ENCODE measurements around the gene RNF141. TPM values are rescaled to one million over a fixed set of nuclear protein-coding genes. Genes with fewer than 3 reads are reported as not detected.

The RNF141 gene
- total and polyA plus RNA-seq, 2 of the 13 experiments (the other 11 are each of a cell fraction or from before 2014, with no cell fraction given), result 9.3 to 22.4 TPM

GRCh38 chr11:10564030-10564429, 23.0 kb upstream of the RNF141 start (continued):
- TF ChIP-seq HNRNPLL (IDR thresholded peaks at IDR 0.05; ENCODE audit: low read depth, low read length, poor library complexity, severe bottlenecking), result no peak

- FAIRE-seq, result no peak
- DNase-seq (ENCODE audit: low spot score), result no peak
- ATAC-seq, result no peak
- no peak overlapping the region for H3K27ac ChIP-seq (ENCODE audit: extremely low read length, insufficient read depth, low read length)
- no peak overlapping the region for H2AFZ ChIP-seq (ENCODE audit: low read length)
- no peaks in the 10 kb centered on the region for H4K20me1 ChIP-seq (ENCODE audit: insufficient read depth, low read length)
- H3K4me3 ChIP-seq (replicated peaks in 1 of 3; ENCODE audit: insufficient read depth in 1 of 3, low read depth in 2 of 3, low read length in 3 of 3), result no peak overlapping the region
- POLR2A ChIA-PET, result no interaction called here
- TF ChIP-seq ZNF609 (CRISPR knock-in tag; IDR thresholded peaks at IDR 0.05; ENCODE audit: borderline replicate concordance) (no peak), SP4 (CRISPR knock-in tag; IDR thresholded peaks at IDR 0.05) (no peak), STAG1 (CRISPR knock-in tag; IDR thresholded peaks at IDR 0.05) (no peak), TBX3 (IDR thresholded peaks at IDR 0.05; ENCODE audit: borderline replicate concordance) (no peak), ZNF652 (CRISPR knock-in tag; IDR thresholded peaks at IDR 0.05; ENCODE audit: borderline replicate concordance, low read depth) (no peak), SRSF9 (IDR thresholded peaks at IDR 0.05; ENCODE audit: borderline replicate concordance, insufficient read depth, low read depth, low read length, poor library complexity, severe bottlenecking) (no peak), ZNF770 (CRISPR knock-in tag; IDR thresholded peaks at IDR 0.05) (no peak), PRDM4 (CRISPR knock-in tag; IDR thresholded peaks at IDR 0.05; ENCODE audit: borderline replicate concordance) (no peak), ZNF883 (CRISPR knock-in tag; IDR thresholded peaks at IDR 0.05; ENCODE audit: not compliant biosample characterization) (no peak), SP2 (CRISPR knock-in tag; IDR thresholded peaks at IDR 0.05) (no peak), ZFX (CRISPR knock-in tag; IDR thresholded peaks at IDR 0.05; ENCODE audit: low read depth) (no peak), ZSCAN30 (CRISPR knock-in tag; IDR thresholded peaks at IDR 0.05) (no peak)
- no peak overlapping the region for H3K9ac ChIP-seq (ENCODE audit: insufficient read depth, low read depth, low read length)
- H3K4me1 ChIP-seq (ENCODE audit: insufficient read depth, low read length), result no peaks in the 10 kb centered on the region
- in situ Hi-C loops (cut with HindIII; ENCODE audit: extremely low pct_ligation_motif_present, low pct_unique_long_range_greater_than_20kb), result no loop called here
- no peak overlapping the region for H3K4me2 ChIP-seq (ENCODE audit: low read depth, low read length)
- intact Hi-C loops (cut with micrococcal nuclease; ENCODE audit: unreplicated experiment), result no loop called here
- CTCF ChIA-PET (ENCODE audit: low intra/inter-chr PET ratio, low total read pairs), result no interaction called here
- no CpG with 5 or more reads among the region's 1 CpG for WGBS (ENCODE audit: low lambda C conversion rate)
- no TSS peak for BruUV-seq (replicated peaks)
- no peaks in the 10 kb centered on the region for H3K79me2 ChIP-seq (ENCODE audit: insufficient read depth, low read length)
- H3K36me3 ChIP-seq (replicated peaks in 1 of 2; ENCODE audit: control insufficient read depth in 1 of 2, insufficient read depth in 2 of 2, low read length in 2 of 2), result no peaks in the 10 kb centered on the region
- peaks cover 1 to 7% of the 10 kb centered on the region in 2 experiments; a peak in 2 of 5 replicates for H3K27me3 ChIP-seq (ENCODE audit: control insufficient read depth in 1 of 2, insufficient read depth in 2 of 2, low read length in 2 of 2)
- no peaks in the 10 kb centered on the region for H3K9me3 ChIP-seq (ENCODE audit: low read length)
Measured at GRCh38 chr11:10561947-10562346, 21.0 kb upstream of the RNF141 start.
